CD4-positive, alpha-beta T cell (primary cell): ENCODE measurements around the gene BTG4. TPM values are rescaled to one million over a fixed set of nuclear protein-coding genes. Genes with fewer than 3 reads are reported as not detected.
A peak's percentile ranks its signal among the peaks of the same experiment; 100 is the strongest.

ENCODE experiments used
- ATAC-seq: fragments of 200-7000 bp; cut with Tn5 transposase; one replicate; pipeline ENCODE4 v1.10.0; 2022; ENCODE audit warnings: mild to moderate bottlenecking; ENCODE audit not compliant: poor library complexity
- CTCF ChIA-PET: fragments of 350-600 bp; sonication (Branson Sonifier 250); formaldehyde crosslinking; loops from one replicate; lab custom pipeline; 2021; ENCODE audit warnings: antibody characterized with exemption, inconsistent platforms; lab: Charles Lee
- POLR2A ChIA-PET: fragments of 350-600 bp; sonication (Branson Sonifier 250); formaldehyde crosslinking; loops from one replicate; lab custom pipeline; 2021; ENCODE audit warnings: antibody characterized with exemption, inconsistent platforms; lab: Charles Lee
- DNase-seq, 14 experiments: peaks; one replicate each; pipeline ENCODE4 v3.0.0-alpha.2; 2013 to 2020; ENCODE audit warnings: mixed read lengths in 2 of 14
- H3K27ac ChIP-seq, 2 donors: one replicate each; pipeline versions ENCODE4 v1.5.1 to v1.7.0; 2013; ENCODE audit warnings: low read length in 2 of 2, low read depth in 1 of 2, mild to moderate bottlenecking in 1 of 2
- H3K27me3 ChIP-seq, 2 experiments: 1 replicate in 1 of 2; 2 replicates in 1 of 2; pipeline versions ENCODE4 v1.6.1 to v1.7.0; 2013; ENCODE audit warnings: low read length in 2 of 2, control low read depth in 1 of 2, mild to moderate bottlenecking in 1 of 2, moderate library complexity in 1 of 2; ENCODE audit not compliant: insufficient read depth in 2 of 2, control insufficient read depth in 1 of 2
- H3K36me3 ChIP-seq: one replicate; pipeline ENCODE4 v1.6.1; 2013; ENCODE audit warnings: low read length, control low read depth; ENCODE audit not compliant: insufficient read depth
- H3K4me1 ChIP-seq: one replicate; pipeline ENCODE4 v1.6.1; 2013; ENCODE audit warnings: low read length, control low read depth; ENCODE audit not compliant: insufficient read depth
- H3K4me3 ChIP-seq: one replicate; pipeline ENCODE4 v1.5.1; 2013; ENCODE audit warnings: mild to moderate bottlenecking, low read length, moderate library complexity
- H3K9me3 ChIP-seq, 2 experiments: 1 replicate in 1 of 2; 2 replicates in 1 of 2; pipeline versions ENCODE4 v1.6.1 to v1.7.0; 2013; ENCODE audit warnings: low read length in 2 of 2, mild to moderate bottlenecking in 2 of 2, control low read depth in 1 of 2, moderate library complexity in 1 of 2; ENCODE audit not compliant: control insufficient read depth in 1 of 2, insufficient read depth in 1 of 2
- H3K27ac Mint-ChIP-seq: one replicate; pipeline ENCODE4 v1.8.0; 2020; ENCODE audit warnings: mixed read lengths
- H3K27me3 Mint-ChIP-seq: one replicate; pipeline ENCODE4 v1.8.0; 2021; ENCODE audit warnings: mixed read lengths
- H3K36me3 Mint-ChIP-seq: one replicate; pipeline ENCODE4 v1.8.0; 2021; ENCODE audit warnings: low read depth, mixed read lengths
- H3K4me1 Mint-ChIP-seq: one replicate; pipeline ENCODE4 v1.8.0; 2021; ENCODE audit warnings: low read depth, mixed read lengths
- H3K4me3 Mint-ChIP-seq: one replicate; pipeline ENCODE4 v1.8.0; 2020; ENCODE audit warnings: mild to moderate bottlenecking, mixed read lengths
- H3K9me3 Mint-ChIP-seq: one replicate; pipeline ENCODE4 v1.8.0; 2020; ENCODE audit warnings: mixed read lengths
- intact Hi-C, 2 experiments: fragments of 100-400 bp; cut with DNase I in 1 of 2; cut with micrococcal nuclease in 1 of 2; formaldehyde crosslinking; loops; one replicate each; pipeline versions ENCODE4 v1.15.1 to v1.9.0; 2023 to 2025; cut with DNase I, micrococcal nuclease
- total RNA-seq, 174 experiments: library from RNA in 2 of 174; stranded (reverse) in 2 of 174; gene quantifications; one replicate each; pipeline ENCODE4 v1.2.3 and lab custom pipeline; 2021 to 2026
- TF ChIP-seq, protein P1 (sequence below): fragments of 200-600 bp; IDR thresholded peaks from one replicate; pipeline ENCODE4 v1.8.0; 2022; ENCODE audit warnings: antibody characterized with exemption, mild to moderate bottlenecking

Gene BTG4
- total RNA-seq, 2 experiments from 2014 or later = not detected

DNA sequence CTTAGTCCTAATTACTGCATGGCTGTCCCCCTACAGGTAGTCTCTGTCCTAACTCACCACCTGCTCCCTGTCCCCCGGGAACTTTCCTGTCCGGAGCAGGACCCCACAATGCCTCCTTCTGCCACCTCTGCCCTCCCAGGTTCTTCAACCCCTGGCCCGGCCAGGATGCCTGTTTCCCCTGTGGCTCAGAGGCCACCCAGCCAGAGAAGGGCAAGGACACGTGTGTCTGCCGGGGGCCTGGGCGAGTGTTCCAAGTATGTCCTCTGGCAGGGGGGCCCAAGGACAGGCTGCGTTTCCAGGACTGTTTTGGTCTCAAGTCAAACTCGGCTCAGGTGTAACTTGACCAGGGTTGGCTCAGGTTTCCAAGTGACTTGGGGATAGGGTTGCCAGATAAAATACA lies 63.8 kb downstream of the BTG4 start:
- POLR2A ChIA-PET = no interaction called here
- peaks cover 14% of the 10 kb centered on the region for H3K4me1 Mint-ChIP-seq
- Histone ChIP-seq H3K36me3 (no peaks in the 10 kb centered on the region), H3K4me3 (no peak overlapping the region), H3K9me3 (no peaks in the 10 kb centered on the region), H3K27me3 (no peaks in the 10 kb centered on the region), H3K4me1 (peaks cover 15% of the 10 kb centered on the region), H3K27ac (no peak overlapping the region)
- H3K27me3 Mint-ChIP-seq = no peaks in the 10 kb centered on the region
- H3K36me3 Mint-ChIP-seq = no peaks in the 10 kb centered on the region
- no peaks in the 10 kb centered on the region for H3K9me3 Mint-ChIP-seq
- intact Hi-C loops = loop anchor here in 1 of 2 experiments (5.0 to 10.0 kb wide), 2 partner anchors 1016 to 1244 kb away; no protein-coding TSS in a partner anchor
- CTCF ChIA-PET = no interaction called here
- no peak for DNase-seq
- no peak overlapping the region for H3K4me3 Mint-ChIP-seq
- TF ChIP-seq, protein P1, sequence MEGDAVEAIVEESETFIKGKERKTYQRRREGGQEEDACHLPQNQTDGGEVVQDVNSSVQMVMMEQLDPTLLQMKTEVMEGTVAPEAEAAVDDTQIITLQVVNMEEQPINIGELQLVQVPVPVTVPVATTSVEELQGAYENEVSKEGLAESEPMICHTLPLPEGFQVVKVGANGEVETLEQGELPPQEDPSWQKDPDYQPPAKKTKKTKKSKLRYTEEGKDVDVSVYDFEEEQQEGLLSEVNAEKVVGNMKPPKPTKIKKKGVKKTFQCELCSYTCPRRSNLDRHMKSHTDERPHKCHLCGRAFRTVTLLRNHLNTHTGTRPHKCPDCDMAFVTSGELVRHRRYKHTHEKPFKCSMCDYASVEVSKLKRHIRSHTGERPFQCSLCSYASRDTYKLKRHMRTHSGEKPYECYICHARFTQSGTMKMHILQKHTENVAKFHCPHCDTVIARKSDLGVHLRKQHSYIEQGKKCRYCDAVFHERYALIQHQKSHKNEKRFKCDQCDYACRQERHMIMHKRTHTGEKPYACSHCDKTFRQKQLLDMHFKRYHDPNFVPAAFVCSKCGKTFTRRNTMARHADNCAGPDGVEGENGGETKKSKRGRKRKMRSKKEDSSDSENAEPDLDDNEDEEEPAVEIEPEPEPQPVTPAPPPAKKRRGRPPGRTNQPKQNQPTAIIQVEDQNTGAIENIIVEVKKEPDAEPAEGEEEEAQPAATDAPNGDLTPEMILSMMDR = no peak
- H3K27ac Mint-ChIP-seq = no peak overlapping the region
- ATAC-seq = no peak

DNA sequence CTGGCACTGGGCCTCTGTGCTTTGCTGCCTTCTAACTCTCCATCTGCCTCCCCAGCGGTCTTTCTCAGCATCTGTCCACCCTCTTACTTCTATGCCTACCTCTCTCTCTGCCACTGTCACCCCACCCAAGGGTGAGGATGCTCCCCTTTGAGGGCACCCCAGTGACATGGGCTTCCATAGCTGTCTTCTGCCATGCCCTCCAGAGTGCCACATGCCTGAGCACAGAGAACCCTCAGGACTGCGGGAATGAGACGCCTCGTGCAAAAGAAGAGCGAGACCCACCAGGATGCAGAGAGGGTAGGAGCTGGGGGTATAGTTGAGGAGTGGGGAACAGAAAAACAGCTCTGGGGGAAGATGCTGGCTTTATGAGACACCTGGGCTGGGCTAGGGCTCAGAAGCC lies 64.3 kb downstream of the BTG4 start:
- intact Hi-C loops = loop anchor here in 1 of 2 experiments (5.0 to 10.0 kb wide), 2 partner anchors 1016 to 1243 kb away; no protein-coding TSS in a partner anchor
- H3K27ac ChIP-seq = no peak overlapping the region
- H3K27me3 Mint-ChIP-seq = no peaks in the 10 kb centered on the region
- H3K36me3 ChIP-seq = no peaks in the 10 kb centered on the region
- no peak overlapping the region for H3K4me3 ChIP-seq
- no peaks in the 10 kb centered on the region for H3K27me3 ChIP-seq
- no peak for DNase-seq
- H3K9me3 ChIP-seq = no peaks in the 10 kb centered on the region
- CTCF ChIA-PET = no interaction called here
- no peak for ATAC-seq
- H3K4me1 ChIP-seq = peaks cover 15% of the 10 kb centered on the region
- POLR2A ChIA-PET = no interaction called here
- no peaks in the 10 kb centered on the region for H3K9me3 Mint-ChIP-seq
- no peak overlapping the region for H3K27ac Mint-ChIP-seq
- H3K4me1 Mint-ChIP-seq = peaks cover 14% of the 10 kb centered on the region
- H3K36me3 Mint-ChIP-seq = no peaks in the 10 kb centered on the region
- no peak overlapping the region for H3K4me3 Mint-ChIP-seq
- TF ChIP-seq, protein P1 = no peak

DNA sequence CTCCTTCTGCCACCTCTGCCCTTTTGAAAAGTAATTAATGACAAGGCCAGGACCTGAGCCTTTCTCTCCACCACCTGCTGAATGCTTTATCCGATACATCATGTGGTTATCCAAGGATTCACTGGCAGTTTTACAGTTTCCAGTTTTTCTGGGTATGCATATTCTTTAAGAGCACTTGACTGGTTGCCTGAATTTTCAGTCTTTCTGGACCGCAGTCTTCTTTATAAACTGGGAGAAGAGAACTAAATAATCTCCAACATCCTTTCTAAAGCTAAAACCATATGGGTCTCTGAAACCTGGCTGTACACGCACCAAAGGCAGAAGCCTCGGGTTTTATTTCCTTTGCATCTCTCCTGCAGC lies 65.1 kb downstream of the BTG4 start:
- ChIA-PET CTCF (interaction anchor here (0.6 to 1.9 kb wide), 8 partner anchors 8 to 320 kb away, joined by 3 to 17 read pairs (median 4); partner anchors contain the start of genes POU2AF1 and PPP2R1B), POLR2A (interaction anchor here (0.8 to 1.6 kb wide), 5 partner anchors 18 to 165 kb away, joined by 3 to 8 read pairs (median 3); no protein-coding TSS in a partner anchor)
- no peak overlapping the region for H3K4me3 Mint-ChIP-seq
- Histone ChIP-seq H3K27me3 (no peaks in the 10 kb centered on the region), H3K27ac (peak overlapping the region in 1 of 2 donors; percentile 9), H3K36me3 (no peaks in the 10 kb centered on the region), H3K4me1 (peaks cover 15% of the 10 kb centered on the region), H3K4me3 (no peak overlapping the region), H3K9me3 (no peaks in the 10 kb centered on the region)
- H3K27me3 Mint-ChIP-seq = no peaks in the 10 kb centered on the region
- DNase-seq (no peak), ATAC-seq (no peak)
- intact Hi-C loops = loop anchor here in 1 of 2 experiments (5.0 to 10.0 kb wide), 2 partner anchors 1015 to 1242 kb away; no protein-coding TSS in a partner anchor
- H3K9me3 Mint-ChIP-seq = no peaks in the 10 kb centered on the region
- peaks cover 14% of the 10 kb centered on the region for H3K4me1 Mint-ChIP-seq
- no peaks in the 10 kb centered on the region for H3K36me3 Mint-ChIP-seq
- H3K27ac Mint-ChIP-seq = peak overlapping the region; percentile 58
- TF ChIP-seq, protein P1 = no peak
